HFF-Myc (cell line): ENCODE data around the gene ABLIM1.

Source experiments
- DNase-seq: peaks from one replicate; pipeline ENCODE4 v3.0.0-alpha.2; 2011; ENCODE audit warnings: low read depth; ENCODE audit errors: extremely low read depth
- H3K4me3 ChIP-seq: replicated peaks from 2 replicates; pipeline ENCODE4 v1.5.1; 2011; ENCODE audit warnings: low read depth, mild to moderate bottlenecking, control low read depth, low read length
- TF ChIP-seq, protein P1 (sequence below): IDR thresholded peaks from 2 replicates; pipeline ENCODE4 v1.5.1; 2012; ENCODE audit warnings: mild to moderate bottlenecking, low read depth, low read length, control low read depth; ENCODE audit errors: missing control alignments

ABLIM1 gene

DNA sequence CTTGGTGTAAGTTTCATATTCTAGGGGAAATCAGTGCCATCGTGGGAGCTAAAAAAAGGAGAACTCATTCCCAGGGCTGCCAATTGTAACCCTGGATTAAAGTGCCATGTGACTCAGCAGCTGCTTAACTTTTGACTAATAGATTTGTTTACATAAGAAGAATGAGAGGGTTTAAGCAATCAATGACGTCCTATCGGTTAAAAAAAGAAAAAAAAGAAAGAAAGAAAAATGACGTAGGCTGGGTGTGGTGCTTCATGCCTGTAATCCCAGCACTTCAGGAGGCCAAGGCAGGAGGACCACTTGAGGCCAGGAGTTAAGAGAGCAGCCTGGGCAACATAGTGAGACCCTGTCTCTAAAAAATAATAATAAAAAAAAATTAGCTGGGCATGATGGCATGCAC, 137.6 kb downstream of the ABLIM1 start:
- TF ChIP-seq, protein P1, sequence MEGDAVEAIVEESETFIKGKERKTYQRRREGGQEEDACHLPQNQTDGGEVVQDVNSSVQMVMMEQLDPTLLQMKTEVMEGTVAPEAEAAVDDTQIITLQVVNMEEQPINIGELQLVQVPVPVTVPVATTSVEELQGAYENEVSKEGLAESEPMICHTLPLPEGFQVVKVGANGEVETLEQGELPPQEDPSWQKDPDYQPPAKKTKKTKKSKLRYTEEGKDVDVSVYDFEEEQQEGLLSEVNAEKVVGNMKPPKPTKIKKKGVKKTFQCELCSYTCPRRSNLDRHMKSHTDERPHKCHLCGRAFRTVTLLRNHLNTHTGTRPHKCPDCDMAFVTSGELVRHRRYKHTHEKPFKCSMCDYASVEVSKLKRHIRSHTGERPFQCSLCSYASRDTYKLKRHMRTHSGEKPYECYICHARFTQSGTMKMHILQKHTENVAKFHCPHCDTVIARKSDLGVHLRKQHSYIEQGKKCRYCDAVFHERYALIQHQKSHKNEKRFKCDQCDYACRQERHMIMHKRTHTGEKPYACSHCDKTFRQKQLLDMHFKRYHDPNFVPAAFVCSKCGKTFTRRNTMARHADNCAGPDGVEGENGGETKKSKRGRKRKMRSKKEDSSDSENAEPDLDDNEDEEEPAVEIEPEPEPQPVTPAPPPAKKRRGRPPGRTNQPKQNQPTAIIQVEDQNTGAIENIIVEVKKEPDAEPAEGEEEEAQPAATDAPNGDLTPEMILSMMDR, result no peak
- no peak for DNase-seq
- no peak overlapping the region for H3K4me3 ChIP-seq

DNA sequence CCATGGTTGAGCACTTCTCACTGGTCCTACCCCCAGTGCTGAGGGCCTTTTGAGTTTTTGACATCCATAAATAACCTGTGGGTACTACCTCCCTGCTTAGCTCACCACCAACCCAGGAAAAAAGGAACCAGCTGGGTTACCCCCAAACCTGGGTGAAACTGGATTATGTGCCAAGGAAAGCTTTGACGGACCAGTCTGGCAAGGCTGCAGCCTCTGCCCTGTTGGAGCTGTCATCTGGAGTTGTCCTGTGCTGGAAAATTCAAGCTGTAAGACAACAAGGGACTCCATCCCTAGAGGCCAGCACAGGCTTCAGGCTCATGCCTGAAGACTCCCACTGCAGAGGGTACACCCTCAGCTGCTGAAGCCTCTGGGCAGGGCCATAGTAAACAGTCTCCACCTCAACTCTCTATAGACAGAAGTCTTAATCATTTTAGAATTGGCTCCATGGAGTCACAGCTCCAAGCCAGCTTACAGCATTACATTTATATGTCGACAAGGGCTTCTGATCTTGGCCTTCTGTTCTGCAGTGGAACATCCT, 138.2 kb downstream of the ABLIM1 start:
- H3K4me3 ChIP-seq, result no peak overlapping the region
- TF ChIP-seq, protein P1, result no peak
- DNase-seq, result no peak

DNA sequence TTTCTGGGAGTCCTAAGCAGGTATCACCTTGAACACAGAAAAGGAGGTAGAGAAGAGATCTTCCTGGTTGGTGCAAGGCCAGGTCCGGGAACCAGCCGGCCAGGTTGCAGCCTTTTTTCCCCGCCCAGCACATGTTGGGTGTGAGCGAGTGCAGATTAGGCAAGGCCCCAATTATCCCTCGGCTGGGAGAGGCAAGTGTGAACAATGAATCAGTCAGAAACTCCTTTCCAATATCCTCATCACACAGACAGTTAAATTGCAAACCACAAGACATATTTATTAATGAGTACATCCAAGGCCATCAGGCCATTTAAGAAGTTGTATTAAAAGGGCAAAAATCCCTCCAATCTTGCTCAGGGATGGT, 138.8 kb downstream of the ABLIM1 start:
- no peak for DNase-seq
- TF ChIP-seq, protein P1, result no peak
- H3K4me3 ChIP-seq, result no peak overlapping the region

DNA sequence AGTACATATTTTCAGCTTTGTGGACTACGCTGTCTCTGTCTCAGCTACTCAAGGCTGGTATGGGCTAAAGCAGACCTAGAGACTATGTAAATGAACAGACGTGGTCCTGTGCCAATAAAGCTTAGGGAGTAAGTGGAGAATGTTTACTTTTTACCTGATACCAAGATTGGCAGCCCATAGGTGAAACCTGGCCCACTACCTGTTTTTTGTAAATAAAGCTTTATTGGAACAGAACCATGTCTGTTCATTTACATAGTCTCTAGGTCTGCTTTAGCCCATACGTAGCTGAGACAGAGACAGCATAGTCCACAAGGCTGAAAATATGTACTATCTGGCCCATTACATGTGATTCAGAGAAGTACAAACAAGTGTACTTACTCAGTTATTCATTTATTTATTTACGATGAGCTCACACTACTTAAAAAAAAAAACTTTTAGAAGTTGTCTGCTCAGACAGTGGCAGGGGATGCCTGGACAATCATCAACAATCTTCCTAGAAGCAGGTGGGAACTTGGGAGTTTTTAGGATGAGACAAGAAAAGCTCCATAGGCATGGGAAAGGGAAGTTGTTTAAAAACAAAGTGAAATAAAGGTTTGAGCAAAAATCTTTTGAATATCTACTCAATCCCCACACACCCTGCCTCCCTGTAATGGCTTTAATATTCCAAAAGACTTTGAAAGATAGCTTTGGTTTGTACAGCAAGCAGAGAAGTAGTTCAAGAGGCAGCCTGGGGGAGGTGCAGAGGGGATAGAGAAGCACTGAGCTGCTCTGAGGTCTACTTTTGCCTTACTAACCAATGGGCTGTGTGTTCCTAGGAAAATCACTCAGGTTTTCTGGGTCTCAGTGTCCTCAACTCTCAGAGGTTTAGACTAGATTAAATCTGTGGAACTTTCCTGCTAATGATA, 139.4 kb downstream of the ABLIM1 start:
- no peak overlapping the region for H3K4me3 ChIP-seq
- no peak for DNase-seq
- TF ChIP-seq, protein P1, result no peak

DNA sequence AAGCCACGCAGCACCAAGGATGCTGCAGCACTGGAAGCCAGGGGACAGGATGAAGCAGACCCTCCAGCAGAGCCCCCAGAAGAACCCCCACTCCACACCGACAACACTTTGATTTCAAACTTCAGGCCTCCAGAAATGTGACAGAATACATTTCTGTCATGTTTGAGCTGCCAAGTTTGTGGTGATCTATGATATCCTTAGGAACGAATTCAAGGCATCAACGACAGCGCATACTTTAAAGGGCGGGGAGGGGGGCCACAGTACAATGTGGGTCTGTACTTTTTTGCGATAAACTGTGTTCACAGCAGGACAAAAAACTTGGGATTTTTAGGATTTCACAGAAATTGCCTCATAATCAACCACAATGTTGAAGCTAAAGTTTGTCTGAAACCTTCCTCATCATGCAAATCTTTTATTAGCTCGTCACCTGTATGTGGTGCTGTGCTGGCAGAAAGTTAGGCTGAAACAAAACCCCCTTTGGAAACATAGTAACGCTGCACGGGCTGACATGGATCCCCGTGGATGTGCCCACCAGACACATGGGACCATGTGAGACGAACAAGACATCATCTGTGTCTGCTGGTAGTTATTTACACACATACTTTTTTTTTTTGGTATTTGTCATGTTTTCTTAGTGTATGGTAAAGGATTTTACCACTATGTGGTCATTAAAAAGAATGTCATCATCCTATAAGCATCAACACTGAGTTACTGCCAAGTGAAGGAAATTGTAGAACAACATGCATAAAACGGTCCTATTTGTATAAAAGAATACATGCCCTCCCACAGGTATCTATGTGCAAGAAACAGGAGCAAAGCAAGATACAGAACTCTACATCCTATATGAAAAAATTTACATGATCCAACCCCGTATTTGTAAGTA, 140.5 kb downstream of the ABLIM1 start:
- DNase-seq, result no peak
- TF ChIP-seq, protein P1, result no peak
- H3K4me3 ChIP-seq, result no peak overlapping the region

DNA sequence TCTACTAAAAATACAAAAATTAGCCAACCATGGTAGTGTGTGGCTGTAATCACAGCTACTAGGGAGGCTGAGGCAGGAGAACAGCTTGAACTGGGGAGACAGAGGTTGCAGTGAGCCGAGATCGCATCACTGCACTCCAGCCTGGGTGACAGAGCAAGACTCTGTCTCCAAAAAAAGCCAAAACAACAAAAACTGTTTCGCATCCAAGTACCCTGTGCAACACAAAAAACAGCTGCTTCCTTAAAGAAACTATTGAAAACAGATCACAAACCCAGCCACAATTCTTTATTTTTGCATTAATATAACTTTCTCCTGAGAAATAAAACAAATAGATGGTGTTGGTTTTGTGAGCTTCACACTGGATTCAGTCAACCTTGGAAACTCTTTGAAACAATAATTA, 141.7 kb downstream of the ABLIM1 start:
- no peak for DNase-seq
- H3K4me3 ChIP-seq, result no peak overlapping the region
- TF ChIP-seq, protein P1, result no peak
